AG09309 (cell line): ENCODE results near the gene PVALEF.

Experiments
- DNase-seq: peaks from one replicate; pipeline ENCODE4 v3.0.0-alpha.2; 2010; ENCODE audit warnings: low read depth
- H3K4me3 ChIP-seq: 2 replicates; pipeline ENCODE4 v1.5.1; 2011; ENCODE audit warnings: mild to moderate bottlenecking, low read depth, low read length, moderate library complexity; ENCODE audit not compliant: control insufficient read depth
- TF ChIP-seq, protein P1 (sequence below): IDR thresholded peaks from 2 replicates; pipeline ENCODE4 v1.5.1; 2011; ENCODE audit warnings: mild to moderate bottlenecking, low read depth, low read length, inconsistent platforms; ENCODE audit not compliant: insufficient read depth, control insufficient read depth; ENCODE audit errors: missing control alignments

Gene PVALEF

DNA sequence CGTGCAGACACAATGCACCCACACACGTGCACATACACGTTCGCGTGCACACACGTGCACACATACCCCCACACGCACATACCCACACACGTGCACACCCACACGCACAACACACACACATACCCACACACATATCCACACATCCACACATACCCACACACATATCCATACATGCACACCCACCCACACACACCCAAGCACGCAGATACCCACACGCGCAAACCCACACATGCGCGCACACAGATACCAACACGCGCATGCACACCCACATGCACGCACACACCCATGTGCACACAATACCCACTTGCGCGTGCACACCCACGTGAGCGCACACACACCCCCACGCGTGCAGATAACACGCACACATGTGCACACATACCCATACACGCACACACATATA, 26.8 kb upstream of the PVALEF start:
- TF ChIP-seq, protein P1, sequence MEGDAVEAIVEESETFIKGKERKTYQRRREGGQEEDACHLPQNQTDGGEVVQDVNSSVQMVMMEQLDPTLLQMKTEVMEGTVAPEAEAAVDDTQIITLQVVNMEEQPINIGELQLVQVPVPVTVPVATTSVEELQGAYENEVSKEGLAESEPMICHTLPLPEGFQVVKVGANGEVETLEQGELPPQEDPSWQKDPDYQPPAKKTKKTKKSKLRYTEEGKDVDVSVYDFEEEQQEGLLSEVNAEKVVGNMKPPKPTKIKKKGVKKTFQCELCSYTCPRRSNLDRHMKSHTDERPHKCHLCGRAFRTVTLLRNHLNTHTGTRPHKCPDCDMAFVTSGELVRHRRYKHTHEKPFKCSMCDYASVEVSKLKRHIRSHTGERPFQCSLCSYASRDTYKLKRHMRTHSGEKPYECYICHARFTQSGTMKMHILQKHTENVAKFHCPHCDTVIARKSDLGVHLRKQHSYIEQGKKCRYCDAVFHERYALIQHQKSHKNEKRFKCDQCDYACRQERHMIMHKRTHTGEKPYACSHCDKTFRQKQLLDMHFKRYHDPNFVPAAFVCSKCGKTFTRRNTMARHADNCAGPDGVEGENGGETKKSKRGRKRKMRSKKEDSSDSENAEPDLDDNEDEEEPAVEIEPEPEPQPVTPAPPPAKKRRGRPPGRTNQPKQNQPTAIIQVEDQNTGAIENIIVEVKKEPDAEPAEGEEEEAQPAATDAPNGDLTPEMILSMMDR = no peak
- no peak overlapping the region for H3K4me3 ChIP-seq
- DNase-seq = no peak

DNA sequence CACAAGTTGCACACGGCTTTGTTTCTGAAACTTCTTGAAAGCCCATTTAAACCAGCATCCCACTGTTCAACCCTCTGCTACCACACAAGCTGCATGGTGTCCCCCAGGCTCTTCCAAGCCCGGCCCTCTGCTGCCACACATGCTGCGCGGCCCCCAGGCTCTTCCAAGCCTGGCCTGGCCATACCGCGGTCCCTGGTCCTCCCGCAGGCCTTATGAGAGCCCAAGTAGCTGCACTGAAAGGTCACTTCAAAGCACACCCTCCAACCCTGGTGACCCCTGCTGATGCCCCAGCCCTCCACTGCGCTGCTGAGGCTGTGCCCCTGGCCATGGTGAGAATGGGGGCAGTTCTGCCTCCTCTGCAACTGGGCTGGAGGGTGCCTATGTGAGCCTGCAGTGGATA, 25.9 kb upstream of the PVALEF start:
- TF ChIP-seq, protein P1 = no peak
- no peak for DNase-seq
- H3K4me3 ChIP-seq = no peak overlapping the region

DNA sequence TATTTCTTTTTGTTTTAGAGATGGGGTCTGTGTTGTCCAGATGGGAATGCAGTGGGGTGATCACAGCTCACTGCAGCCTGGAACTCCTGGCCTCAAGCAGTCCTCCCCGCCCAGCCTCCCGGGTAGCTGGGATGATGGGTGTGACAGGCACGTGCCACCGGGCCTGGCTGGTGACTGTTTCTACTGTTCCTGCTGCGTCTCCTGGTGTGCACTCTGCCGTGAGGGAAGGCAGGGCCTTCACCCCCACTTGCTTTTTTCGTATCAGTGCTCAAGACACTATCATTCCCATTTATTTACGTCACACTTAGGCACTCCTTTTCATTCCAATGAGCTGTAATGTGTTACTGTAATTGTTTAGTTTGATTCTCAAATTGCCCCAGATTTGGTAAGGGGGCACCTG, 25.3 kb upstream of the PVALEF start:
- no peak overlapping the region for H3K4me3 ChIP-seq
- TF ChIP-seq, protein P1 = no peak
- no peak for DNase-seq

DNA sequence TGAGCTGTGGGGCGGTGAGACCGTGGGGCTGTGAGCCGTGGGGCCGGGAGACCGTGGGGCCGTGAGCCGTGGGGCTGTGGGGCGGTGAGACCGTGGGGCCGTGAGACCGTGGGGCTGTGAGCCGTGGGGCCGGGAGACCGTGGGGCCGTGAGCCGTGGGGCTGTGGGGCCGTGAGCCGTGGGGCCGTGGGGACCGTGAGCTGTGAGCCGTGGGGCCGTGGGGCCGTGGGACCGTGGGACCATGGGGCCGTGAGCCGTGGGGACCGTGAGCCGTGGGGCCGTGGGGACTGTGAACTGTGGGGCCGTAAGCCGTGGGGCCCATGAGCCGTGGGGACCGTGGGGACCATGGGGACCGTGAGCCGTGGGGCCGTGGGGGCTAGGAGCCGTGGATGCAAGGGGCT, 24.6 kb upstream of the PVALEF start:
- DNase-seq = no peak
- TF ChIP-seq, protein P1 = no peak
- no peak overlapping the region for H3K4me3 ChIP-seq

DNA sequence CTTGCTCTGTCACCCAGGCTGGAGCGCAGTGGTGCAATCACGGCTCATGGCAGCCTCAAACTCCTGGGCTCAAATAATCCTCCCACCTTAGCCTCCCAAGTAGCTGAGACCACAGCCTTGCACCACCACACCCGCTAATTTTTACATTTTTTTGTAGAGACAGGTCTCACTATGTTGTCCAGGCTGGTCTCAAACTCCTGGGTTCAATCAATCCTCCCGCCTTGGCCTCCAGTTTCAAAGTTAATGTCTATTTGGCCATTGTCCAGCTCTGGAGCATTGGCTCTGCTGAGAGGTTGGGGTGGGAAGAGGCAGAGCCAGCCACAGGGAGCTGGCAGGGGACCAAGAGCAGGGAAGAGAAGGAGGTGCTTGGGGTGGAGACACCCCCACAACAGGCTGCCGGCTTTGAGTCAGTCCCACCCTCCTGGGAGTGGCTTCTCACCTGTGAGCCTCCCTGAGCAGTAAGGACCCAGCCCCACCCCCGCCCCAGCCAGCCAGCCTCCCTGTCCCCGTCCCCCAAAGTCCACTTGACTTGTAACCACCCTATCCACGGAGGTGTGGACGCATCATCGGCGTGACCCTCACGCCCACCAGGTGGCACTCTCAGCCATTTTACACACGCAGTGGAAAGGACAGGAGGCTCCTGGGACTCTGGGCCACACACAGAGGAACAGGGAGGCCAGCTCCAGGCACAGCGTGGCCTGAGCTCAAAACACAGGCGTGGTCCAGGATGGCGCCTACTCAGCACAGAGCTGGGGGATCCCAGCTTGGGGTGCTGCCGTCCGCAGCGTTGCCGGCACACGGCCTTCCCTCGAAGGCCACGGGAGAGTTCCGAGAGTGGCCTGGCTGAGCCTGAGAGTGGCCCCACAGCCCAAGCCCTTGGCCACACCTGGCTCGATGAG, 22.8 kb upstream of the PVALEF start:
- peak; percentile 16 for DNase-seq
- no peak overlapping the region for H3K4me3 ChIP-seq
- TF ChIP-seq, protein P1 = peak; percentile 78

DNA sequence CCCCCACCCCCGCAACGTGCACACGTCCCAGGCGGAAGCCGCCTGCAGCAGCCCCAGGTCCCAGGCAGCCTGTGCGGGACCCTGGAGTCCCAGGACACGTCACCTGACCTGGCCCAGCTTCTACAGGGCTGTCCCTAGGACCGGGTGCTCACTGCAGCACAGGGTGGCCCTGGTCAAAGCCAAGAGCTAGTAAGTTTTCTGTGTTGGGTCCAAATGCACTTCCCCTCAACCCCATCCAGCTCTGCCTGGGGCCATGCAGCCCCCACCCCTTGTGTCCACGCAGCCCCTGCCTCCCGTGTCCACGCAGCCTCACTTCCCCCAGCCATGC, 22.1 kb upstream of the PVALEF start:
- no peak for DNase-seq
- TF ChIP-seq, protein P1 = no peak
- no peak overlapping the region for H3K4me3 ChIP-seq
